HG03432 (cell line): Measurements from ENCODE around the gene PHACTR3.

Experiments used
- ATAC-seq: cut with Tn5 transposase; IDR thresholded peaks from one replicate; pipeline ENCODE4 v1.9.1; 2021; ENCODE audit warnings: mild to moderate bottlenecking, moderate library complexity; ENCODE audit not compliant: unreplicated experiment

PHACTR3 gene

DNA sequence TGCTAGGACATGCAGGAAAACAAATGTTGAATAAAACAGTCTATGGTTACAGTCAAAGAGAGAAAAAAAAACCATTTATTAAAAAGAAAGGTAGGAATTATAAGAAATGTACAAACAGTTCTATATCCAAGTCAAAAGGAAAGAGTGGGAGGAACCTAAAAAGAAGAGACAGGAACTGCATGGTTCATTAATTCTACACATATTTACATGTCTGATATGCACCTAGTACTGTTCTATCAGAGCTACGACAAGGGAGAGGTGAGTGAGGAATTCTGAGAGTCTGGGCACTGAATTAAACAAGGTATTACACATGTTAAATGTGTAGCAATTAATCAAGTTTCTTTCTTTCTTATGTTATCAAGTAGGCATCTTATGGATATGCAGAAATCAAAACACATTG is 287.2 kb downstream of the PHACTR3 start:
- peak; percentile 55 for ATAC-seq

DNA sequence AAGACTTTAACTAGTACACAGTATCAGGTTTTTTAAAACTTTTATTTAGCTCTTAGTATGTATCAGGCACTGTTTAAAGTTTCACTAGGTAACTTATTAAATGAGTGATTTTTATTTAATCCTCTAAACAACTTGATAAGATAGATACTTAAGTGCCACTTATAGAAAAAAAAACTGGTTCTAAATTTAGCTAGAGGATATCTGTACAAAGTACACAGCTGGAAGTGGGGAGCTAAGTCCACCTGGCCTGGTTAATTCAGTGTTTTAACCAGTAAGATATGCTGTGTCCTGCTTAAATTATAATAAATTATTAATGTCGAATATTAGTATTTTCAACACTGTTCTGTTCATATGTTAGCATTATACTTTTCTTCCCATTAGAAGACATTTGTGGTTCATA is 291.6 kb downstream of the PHACTR3 start:
- ATAC-seq, result no peak
